OCI-LY7 (cell line): ENCODE measurements around the gene MTHFS. TPM values are rescaled to one million over a fixed set of nuclear protein-coding genes. Genes with fewer than 3 reads are reported as not detected.
"Not testable (repeated sequence)": the region's sequence is repeated elsewhere in the genome, so short reads cannot be mapped to it uniquely, and the experiment has no call there.

Experiments
- BruUV-seq: library from RNA; stranded (reverse); fragments of 400-500 nt; replicated peaks from 2 replicates; lab custom pipeline; 2021; lab: Mats Ljungman, UMichigan
- CTCF ChIA-PET: fragments of 300-600 bp; sonication (Branson Sonifier 250); formaldehyde crosslinking; loops from one replicate; lab custom pipeline; 2022; ENCODE audit warnings: antibody characterized with exemption; ENCODE audit not compliant: unreplicated experiment; lab: Charles Lee
- POLR2A ChIA-PET: fragments of 300-600 bp; sonication (Branson Sonifier 250); formaldehyde crosslinking; loops from one replicate; lab custom pipeline; 2022; ENCODE audit warnings: antibody characterized with exemption; lab: Charles Lee
- DNase-seq: peaks from one replicate; pipeline ENCODE4 v3.0.0-alpha.2; 2015; ENCODE audit warnings: low spot score
- H2AFZ ChIP-seq: fragments of 200-600 bp; sonication (generic), shearing (Covaris generic); 2 replicates; pipeline ENCODE4 v1.6.1; 2014; ENCODE audit warnings: mild to moderate bottlenecking, antibody characterized with exemption, low read length, moderate library complexity
- H3K27ac ChIP-seq: fragments of 200-600 bp; sonication (generic); 2 replicates; pipeline ENCODE4 v1.5.1; 2014; ENCODE audit warnings: mixed run types, low read depth, mild to moderate bottlenecking, moderate library complexity, low read length, inconsistent platforms; ENCODE audit not compliant: poor library complexity, severe bottlenecking
- H3K36me3 ChIP-seq: fragments of 200-600 bp; sonication (generic); 2 replicates; pipeline ENCODE4 v1.6.1; 2014; ENCODE audit warnings: mild to moderate bottlenecking, antibody characterized with exemption, low read length, moderate library complexity, mixed read lengths; ENCODE audit not compliant: insufficient read depth
- H3K4me1 ChIP-seq: fragments of 200-600 bp; sonication (generic); 2 replicates; pipeline ENCODE4 v1.5.1; 2014; ENCODE audit warnings: mild to moderate bottlenecking, low read length; ENCODE audit not compliant: insufficient read depth, poor library complexity, severe bottlenecking
- H3K4me2 ChIP-seq: fragments of 200-600 bp; sonication (generic); 2 replicates; pipeline ENCODE4 v1.6.1; 2014; ENCODE audit warnings: mild to moderate bottlenecking, low read length
- H3K4me3 ChIP-seq: fragments of 200-600 bp; sonication (generic); 2 replicates; pipeline ENCODE4 v1.5.1; 2014; ENCODE audit warnings: mild to moderate bottlenecking, low read depth, low read length; ENCODE audit not compliant: poor library complexity, severe bottlenecking
- H3K79me2 ChIP-seq: fragments of 200-600 bp; sonication (generic); 2 replicates; pipeline ENCODE4 v1.6.1; 2016; ENCODE audit warnings: low read depth, mild to moderate bottlenecking, low read length, moderate library complexity, mixed read lengths; ENCODE audit not compliant: insufficient read depth
- H3K9me2 ChIP-seq: fragments of 200-600 bp; sonication (generic); 2 replicates; pipeline ENCODE4 v1.6.1; 2016; ENCODE audit warnings: mild to moderate bottlenecking, low read length, mixed read lengths; ENCODE audit not compliant: insufficient read depth
- H3K9me3 ChIP-seq: fragments of 200-600 bp; sonication (generic); 2 replicates; pipeline ENCODE4 v1.6.1; 2014; ENCODE audit warnings: mild to moderate bottlenecking, mixed run types, low read length, mixed read lengths
- H4K20me1 ChIP-seq: fragments of 200-600 bp; sonication (generic); 2 replicates; pipeline ENCODE4 v1.6.1; 2014; ENCODE audit warnings: mild to moderate bottlenecking, antibody characterized with exemption, low read length, moderate library complexity, mixed read lengths; ENCODE audit not compliant: insufficient read depth
- EZH2phosphoT487 ChIP-seq: fragments of 200-600 bp; sonication (generic); IDR thresholded peaks from 2 replicates; pipeline ENCODE4 v1.6.1; 2018; ENCODE audit warnings: low read depth, borderline replicate concordance, mild to moderate bottlenecking, mixed run types, antibody characterized with exemption, low read length, moderate library complexity, mixed read lengths
- intact Hi-C: fragments of 100-400 bp; cut with micrococcal nuclease; formaldehyde crosslinking; loops from one replicate; pipeline ENCODE4 v1.10.0; 2022; ENCODE audit not compliant: unreplicated experiment
- total RNA-seq, 2 experiments: library from RNA; depleted of rRNA in 1 of 2; stranded (reverse); fragments of >200 nt in 1 of 2; shearing (Covaris generic) in 1 of 2; gene quantifications; 2 replicates each; pipeline ENCODE4 v1.2.3, GENCODE V29; 2014 to 2022
- TF ChIP-seq, protein P1 (sequence below): fragments of 200-600 bp; sonication (generic); conservative IDR thresholded peaks from 2 replicates; pipeline ENCODE4 v1.5.1; 2014; ENCODE audit warnings: mild to moderate bottlenecking, antibody characterized with exemption, low read length, moderate library complexity, mixed read lengths

MTHFS gene
- total RNA-seq, 2 experiments from 2014 or later, result 12.4 to 32.3 TPM

GRCh38 chr15:79914728-79915127 is 17.9 kb upstream of the MTHFS start:
- Histone ChIP-seq H3K4me1 (peaks cover 9% of the 10 kb centered on the region), H2AFZ (no peak overlapping the region), H3K4me2 (no peak overlapping the region), H3K9me2 (no peaks in the 10 kb centered on the region), H4K20me1 (no peaks in the 10 kb centered on the region), H3K27ac (no peak overlapping the region), H3K36me3 (peaks cover 95% of the 10 kb centered on the region), H3K79me2 (no peaks in the 10 kb centered on the region), H3K4me3 (no peak overlapping the region), H3K9me3 (peaks cover 81% of the 10 kb centered on the region)
- DNase-seq, result no peak
- BruUV-seq, result no TSS peak
- intact Hi-C loops, result no loop called here
- TF ChIP-seq, protein P1, sequence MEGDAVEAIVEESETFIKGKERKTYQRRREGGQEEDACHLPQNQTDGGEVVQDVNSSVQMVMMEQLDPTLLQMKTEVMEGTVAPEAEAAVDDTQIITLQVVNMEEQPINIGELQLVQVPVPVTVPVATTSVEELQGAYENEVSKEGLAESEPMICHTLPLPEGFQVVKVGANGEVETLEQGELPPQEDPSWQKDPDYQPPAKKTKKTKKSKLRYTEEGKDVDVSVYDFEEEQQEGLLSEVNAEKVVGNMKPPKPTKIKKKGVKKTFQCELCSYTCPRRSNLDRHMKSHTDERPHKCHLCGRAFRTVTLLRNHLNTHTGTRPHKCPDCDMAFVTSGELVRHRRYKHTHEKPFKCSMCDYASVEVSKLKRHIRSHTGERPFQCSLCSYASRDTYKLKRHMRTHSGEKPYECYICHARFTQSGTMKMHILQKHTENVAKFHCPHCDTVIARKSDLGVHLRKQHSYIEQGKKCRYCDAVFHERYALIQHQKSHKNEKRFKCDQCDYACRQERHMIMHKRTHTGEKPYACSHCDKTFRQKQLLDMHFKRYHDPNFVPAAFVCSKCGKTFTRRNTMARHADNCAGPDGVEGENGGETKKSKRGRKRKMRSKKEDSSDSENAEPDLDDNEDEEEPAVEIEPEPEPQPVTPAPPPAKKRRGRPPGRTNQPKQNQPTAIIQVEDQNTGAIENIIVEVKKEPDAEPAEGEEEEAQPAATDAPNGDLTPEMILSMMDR, result no peak
- TF ChIP-seq EZH2phosphoT487, result no peak
- ChIA-PET POLR2A (interaction anchor here (0.6 kb wide), 1 partner anchor 121 kb away, joined by 3 read pairs; no protein-coding TSS in a partner anchor), CTCF (no interaction called here)

- H3K4me1 ChIP-seq, BruUV-seq, H3K79me2 ChIP-seq, H3K9me2 ChIP-seq, H4K20me1 ChIP-seq, intact Hi-C loops, CTCF ChIA-PET, H2AFZ ChIP-seq: not testable (repeated sequence)
- POLR2A ChIA-PET, result interaction anchor here (0.6 to 2.8 kb wide), 2 partner anchors 12 to 38 kb away, joined by 3 to 19 read pairs; no protein-coding TSS in a partner anchor
- peak overlapping the region; percentile 43 for H3K27ac ChIP-seq
- peak; percentile 67 for DNase-seq
- H3K4me2 ChIP-seq, result peak overlapping the region; percentile 16; the same call in 1 of the 2 replicates
- peak overlapping the region; percentile 17 for H3K4me3 ChIP-seq
- peaks cover 45% of the 10 kb centered on the region for H3K9me3 ChIP-seq
- H3K36me3 ChIP-seq, result peaks cover 82% of the 10 kb centered on the region
These were observed 12.9 kb upstream of the MTHFS start for GRCh38 chr15:79909556-79910335.

DNA sequence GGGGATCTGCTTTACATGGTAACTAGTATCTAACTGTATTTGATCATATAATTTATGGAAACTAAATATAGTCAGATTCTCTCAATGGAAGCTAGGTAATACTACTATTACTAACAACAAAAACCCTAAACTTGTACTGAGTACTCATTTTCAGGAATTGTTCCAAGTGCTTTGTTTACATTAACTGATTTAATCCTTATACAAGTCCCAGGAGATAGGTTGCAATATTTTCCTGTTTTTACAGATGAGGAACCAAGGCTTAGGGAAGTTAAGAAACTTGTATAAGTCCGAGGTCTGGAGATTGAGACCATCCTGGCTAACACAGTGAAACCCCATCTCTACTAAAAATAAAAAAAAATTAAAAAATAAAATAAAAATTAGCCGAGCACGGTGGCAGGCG is 7.5 kb upstream of the MTHFS start:
- H3K79me2 ChIP-seq, result no peaks in the 10 kb centered on the region
- no peak overlapping the region for H3K4me2 ChIP-seq
- H3K27ac ChIP-seq, result no peak overlapping the region
- no TSS peak for BruUV-seq
- H4K20me1 ChIP-seq, result no peaks in the 10 kb centered on the region
- TF ChIP-seq EZH2phosphoT487, result no peak
- TF ChIP-seq, protein P1, result no peak
- no peaks in the 10 kb centered on the region for H3K4me1 ChIP-seq
- intact Hi-C loops, result no loop called here
- no peak overlapping the region for H2AFZ ChIP-seq
- H3K9me2 ChIP-seq, result no peaks in the 10 kb centered on the region
- ChIA-PET CTCF (no interaction called here), POLR2A (no interaction called here)
- no peak for DNase-seq
- H3K36me3 ChIP-seq, result peaks cover 32% of the 10 kb centered on the region
- no peak overlapping the region for H3K4me3 ChIP-seq
- H3K9me3 ChIP-seq, result peaks cover 8% of the 10 kb centered on the region
